ENCODE measurements around the gene JTB. TPM values are rescaled to one million over a fixed set of nuclear protein-coding genes. Genes with fewer than 3 reads are reported as not detected.

JTB gene
- total RNA-seq, 2 donors from 2014 or later, result 151 to 177 TPM

DNA sequence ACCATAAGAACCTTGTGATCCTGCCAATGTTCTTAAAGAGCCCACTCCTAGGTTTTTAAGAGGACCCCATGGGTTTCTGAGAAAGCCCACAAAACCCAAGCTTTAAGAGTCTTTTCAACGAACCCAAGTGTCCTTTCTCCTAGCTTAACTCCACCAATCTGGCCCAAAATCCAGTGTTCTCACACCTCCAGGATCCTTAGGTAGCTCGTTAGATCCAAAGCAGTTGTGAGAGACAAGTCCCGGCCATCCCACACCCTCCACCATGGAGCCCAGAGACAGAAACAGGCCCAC lies 32.7 kb downstream of the JTB start:
- no peaks in the 10 kb centered on the region for H3K27me3 ChIP-seq
- intact Hi-C loops (cut with DNase I), result loop anchor here (10.0 kb wide), 1 partner anchor 140 kb away; no protein-coding TSS in a partner anchor
- ATAC-seq, result no peak

DNA sequence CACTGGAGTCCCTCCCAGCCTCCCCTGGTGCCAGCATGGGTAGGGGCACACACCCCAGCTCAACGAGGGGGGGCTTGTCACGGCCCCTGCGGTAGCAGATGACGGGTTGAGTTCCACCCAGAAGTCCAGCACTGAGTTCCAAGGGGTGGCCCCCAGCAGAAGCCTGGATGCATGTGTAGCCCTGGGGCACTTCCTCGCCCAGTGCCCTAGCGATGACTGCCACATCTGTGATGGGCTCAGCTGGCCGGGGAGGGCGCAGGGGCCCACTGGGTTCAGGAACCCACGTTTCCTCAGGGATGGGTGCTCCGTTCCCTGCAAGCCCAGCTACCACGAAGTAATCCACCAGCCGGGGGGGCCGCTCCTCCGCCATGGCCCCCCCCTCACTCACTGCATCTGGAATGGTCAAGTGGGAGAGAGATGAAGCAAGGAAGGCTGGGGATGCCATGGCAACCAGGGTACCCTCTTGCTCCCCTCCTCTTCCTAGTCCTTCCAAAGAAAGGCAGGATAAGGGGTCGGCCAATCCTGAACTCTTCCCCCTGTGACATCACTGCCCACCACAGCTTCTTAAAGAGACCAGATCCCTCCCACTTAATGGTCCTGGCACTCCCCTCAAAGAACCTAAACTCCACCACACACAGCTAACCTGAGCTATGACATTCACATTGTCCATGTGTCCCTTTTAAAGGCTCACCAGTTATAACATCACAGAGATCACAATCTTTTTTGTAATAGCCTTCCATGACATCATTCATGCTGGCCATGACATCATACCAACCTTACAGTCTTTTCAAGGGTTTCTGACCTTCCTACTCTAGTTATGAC lies 33.3 kb downstream of the JTB start:
- DNase-seq (no peak), ATAC-seq (no peak)
- 73 to 85% methylated on average over 11 to 15 of the region's 15 CpGs for WGBS, 2 donors
- Histone ChIP-seq H3K9me3 (no peaks in the 10 kb centered on the region), H3K4me1 (peaks cover 26% of the 10 kb centered on the region), H3K27me3 (no peaks in the 10 kb centered on the region), H3K4me3 (no peak overlapping the region), H3K36me3 (replicated peaks in 1 of 2; ENCODE audit: insufficient read depth in 1 of 2, low read depth in 2 of 2) (peaks cover 3 to 6% of the 10 kb centered on the region in 2 donors), H3K27ac (peak overlapping the region in 2 of 4 donors; percentile 95)
- TF ChIP-seq, protein P1, sequence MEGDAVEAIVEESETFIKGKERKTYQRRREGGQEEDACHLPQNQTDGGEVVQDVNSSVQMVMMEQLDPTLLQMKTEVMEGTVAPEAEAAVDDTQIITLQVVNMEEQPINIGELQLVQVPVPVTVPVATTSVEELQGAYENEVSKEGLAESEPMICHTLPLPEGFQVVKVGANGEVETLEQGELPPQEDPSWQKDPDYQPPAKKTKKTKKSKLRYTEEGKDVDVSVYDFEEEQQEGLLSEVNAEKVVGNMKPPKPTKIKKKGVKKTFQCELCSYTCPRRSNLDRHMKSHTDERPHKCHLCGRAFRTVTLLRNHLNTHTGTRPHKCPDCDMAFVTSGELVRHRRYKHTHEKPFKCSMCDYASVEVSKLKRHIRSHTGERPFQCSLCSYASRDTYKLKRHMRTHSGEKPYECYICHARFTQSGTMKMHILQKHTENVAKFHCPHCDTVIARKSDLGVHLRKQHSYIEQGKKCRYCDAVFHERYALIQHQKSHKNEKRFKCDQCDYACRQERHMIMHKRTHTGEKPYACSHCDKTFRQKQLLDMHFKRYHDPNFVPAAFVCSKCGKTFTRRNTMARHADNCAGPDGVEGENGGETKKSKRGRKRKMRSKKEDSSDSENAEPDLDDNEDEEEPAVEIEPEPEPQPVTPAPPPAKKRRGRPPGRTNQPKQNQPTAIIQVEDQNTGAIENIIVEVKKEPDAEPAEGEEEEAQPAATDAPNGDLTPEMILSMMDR (IDR thresholded peaks at IDR 0.05), result no peak
- no peak for TF ChIP-seq POLR2A (IDR thresholded peaks at IDR 0.05)
- intact Hi-C loops (cut with DNase I), result loop anchor here (10.0 kb wide), 1 partner anchor 139 kb away; no protein-coding TSS in a partner anchor

More for the DNA sequence above, 32.7 kb downstream of the JTB start:
- Histone ChIP-seq H3K36me3 (replicated peaks in 1 of 2; ENCODE audit: insufficient read depth in 1 of 2, low read depth in 2 of 2) (peaks cover 3 to 5% of the 10 kb centered on the region in 2 donors), H3K9me3 (no peaks in the 10 kb centered on the region), H3K4me3 (no peak overlapping the region), H3K27ac (peak overlapping the region in 3 of 4 donors; percentile 85 to 95 (median 95)), H3K4me1 (peaks cover 26% of the 10 kb centered on the region)
- TF ChIP-seq POLR2A (IDR thresholded peaks at IDR 0.05), result no peak
- TF ChIP-seq, protein P1 (IDR thresholded peaks at IDR 0.05), result no peak
- DNase-seq, result no peak
- 58 to 73% methylated on average over 3 of the region's 3 CpGs for WGBS, 2 donors

DNA sequence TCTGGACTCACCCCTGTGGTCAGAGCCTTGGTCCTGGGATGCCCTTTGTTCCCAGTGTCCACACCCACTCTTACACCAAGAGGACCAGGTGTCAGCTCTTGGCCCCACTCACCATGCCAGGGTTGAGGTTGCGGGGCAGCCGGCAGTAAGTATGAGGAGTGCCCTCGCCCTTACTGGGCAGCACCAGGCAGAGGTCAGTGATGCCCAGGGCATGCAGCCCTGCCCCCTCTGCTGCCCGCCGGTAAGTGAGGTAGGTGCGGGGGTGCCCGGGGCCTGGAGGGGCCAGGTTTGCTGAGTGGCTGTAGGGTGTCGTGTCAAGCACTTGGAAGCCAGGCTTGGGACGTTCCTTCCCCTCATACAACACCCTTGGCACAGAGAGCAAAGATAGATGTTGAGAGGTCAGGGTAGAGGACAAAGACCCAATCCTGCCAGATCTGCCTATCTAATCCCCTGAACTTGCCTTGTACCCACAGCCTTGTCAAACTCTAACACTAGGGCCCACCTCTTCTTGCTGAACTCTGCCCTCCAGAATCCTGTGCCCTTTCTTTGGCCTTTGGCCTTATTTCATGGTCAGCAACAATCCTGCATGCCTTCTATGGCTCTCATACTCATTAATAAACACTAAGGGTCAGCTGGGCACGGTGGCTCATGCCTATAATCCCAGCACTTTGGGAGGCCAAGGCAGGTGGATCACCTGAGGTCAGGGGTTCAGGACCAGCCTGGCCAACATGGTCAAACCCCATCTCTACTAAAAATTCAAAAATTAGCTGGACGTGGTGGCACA lies 34.5 kb downstream of the JTB start:
- TF ChIP-seq, protein P1 (IDR thresholded peaks at IDR 0.05), result no peak
- no peak for TF ChIP-seq POLR2A (IDR thresholded peaks at IDR 0.05)
- H3K4me1 ChIP-seq, result peaks cover 26% of the 10 kb centered on the region
- H3K36me3 ChIP-seq (replicated peaks in 1 of 2; ENCODE audit: insufficient read depth in 1 of 2, low read depth in 2 of 2), result peaks cover 3 to 4% of the 10 kb centered on the region in 2 donors
- no peaks in the 10 kb centered on the region for H3K27me3 ChIP-seq
- intact Hi-C loops (cut with DNase I), result loop anchor here (10.0 kb wide), 1 partner anchor 138 kb away; no protein-coding TSS in a partner anchor
- ATAC-seq (no peak), DNase-seq (no peak)
- WGBS, 2 donors, result 89 to 100% methylated on average over 3 to 11 of the region's 11 CpGs
- no peaks in the 10 kb centered on the region for H3K9me3 ChIP-seq
- no peak overlapping the region for H3K27ac ChIP-seq
- no peak overlapping the region for H3K4me3 ChIP-seq

DNA sequence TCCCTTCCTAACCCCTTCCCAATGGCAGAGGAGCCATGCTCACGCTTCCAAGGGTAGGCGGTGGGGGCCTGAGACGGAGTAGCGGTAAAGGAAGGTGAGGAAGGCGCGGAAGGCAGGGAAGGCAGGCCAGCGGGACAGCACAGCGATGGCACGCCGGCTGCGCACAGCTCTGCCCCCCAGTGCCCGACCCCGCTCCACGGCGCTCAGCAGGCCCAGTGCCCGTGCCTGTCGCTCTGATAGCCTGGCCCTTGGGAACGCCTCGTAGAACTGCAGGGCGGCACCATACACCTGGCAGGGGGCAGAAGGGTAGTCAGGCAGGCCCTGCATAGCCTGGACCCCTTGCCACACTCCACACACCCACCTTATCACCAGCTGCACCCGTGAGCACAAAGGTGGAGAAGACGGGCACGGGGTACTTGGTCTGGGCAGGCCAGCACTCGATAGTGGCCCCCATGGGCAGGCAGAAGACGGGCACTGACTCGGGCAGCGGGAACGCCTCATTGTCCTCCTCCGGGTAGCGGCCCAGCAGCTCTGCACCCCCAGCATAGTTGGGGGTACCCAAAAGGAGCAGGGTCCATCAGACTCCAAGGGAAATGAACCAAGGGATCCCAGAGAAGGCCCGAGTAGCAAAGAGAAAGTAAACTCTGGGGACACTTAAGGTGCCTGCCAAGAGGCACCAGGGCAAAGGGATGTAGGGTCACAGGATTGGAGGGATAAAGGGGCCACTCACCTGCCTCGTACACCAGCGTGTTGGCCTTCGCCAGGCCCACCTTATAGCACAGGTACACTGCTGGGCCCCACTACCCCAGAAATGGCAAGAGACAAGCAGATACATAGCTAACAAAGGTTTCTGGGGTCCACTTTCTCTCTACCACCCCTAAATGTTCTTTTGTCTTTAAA lies 35.4 kb downstream of the JTB start:
- no peaks in the 10 kb centered on the region for H3K9me3 ChIP-seq
- H3K36me3 ChIP-seq (replicated peaks in 1 of 2; ENCODE audit: insufficient read depth in 1 of 2, low read depth in 2 of 2), result peaks cover 3 to 9% of the 10 kb centered on the region in 2 donors
- no peak for ATAC-seq
- H3K27me3 ChIP-seq, result no peaks in the 10 kb centered on the region
- no peak for DNase-seq
- intact Hi-C loops (cut with DNase I), result loop anchor here (10.0 kb wide), 1 partner anchor 137 kb away; no protein-coding TSS in a partner anchor
- no peak overlapping the region for H3K4me3 ChIP-seq
- 93 to 95% methylated on average over 23 to 34 of the region's 34 CpGs for WGBS, 2 donors
- peaks cover 26% of the 10 kb centered on the region for H3K4me1 ChIP-seq
- no peak for TF ChIP-seq POLR2A (IDR thresholded peaks at IDR 0.05)
- TF ChIP-seq, protein P1 (IDR thresholded peaks at IDR 0.05), result no peak
- no peak overlapping the region for H3K27ac ChIP-seq
